ENCODE measurements around the gene PRR23E.

The PRR23E gene

GRCh38 chr3:127220497-127220896 lies 27.6 kb downstream of the PRR23E start:
- Mint-ChIP-seq H3K27ac (no peak overlapping the region), H3K4me1 (no peaks in the 10 kb centered on the region), H3K9me3 (peaks cover 9% of the 10 kb centered on the region), H3K4me3 (no peak overlapping the region), H3K36me3 (no peaks in the 10 kb centered on the region), H3K27me3 (peaks cover 41% of the 10 kb centered on the region)
- ATAC-seq = no peak

GRCh38 chr3:127221037-127221436 lies 28.1 kb downstream of the PRR23E start:
- H3K27ac Mint-ChIP-seq = no peak overlapping the region
- H3K27me3 Mint-ChIP-seq = peaks cover 46% of the 10 kb centered on the region
- no peak overlapping the region for H3K4me3 Mint-ChIP-seq
- ATAC-seq = no peak
- peaks cover 9% of the 10 kb centered on the region for H3K9me3 Mint-ChIP-seq
- H3K36me3 Mint-ChIP-seq = no peaks in the 10 kb centered on the region
- no peaks in the 10 kb centered on the region for H3K4me1 Mint-ChIP-seq

- Mint-ChIP-seq H3K4me1 (no peaks in the 10 kb centered on the region), H3K9me3 (peaks cover 13% of the 10 kb centered on the region), H3K4me3 (no peak overlapping the region), H3K27ac (no peak overlapping the region), H3K27me3 (peaks cover 51% of the 10 kb centered on the region), H3K36me3 (no peaks in the 10 kb centered on the region)
- ATAC-seq = no peak
Measured at GRCh38 chr3:127221446-127222035, 28.6 kb downstream of the PRR23E start.

GRCh38 chr3:127222163-127222562 lies 29.2 kb downstream of the PRR23E start:
- H3K4me3 Mint-ChIP-seq = no peak overlapping the region
- ATAC-seq = no peak
- H3K36me3 Mint-ChIP-seq = no peaks in the 10 kb centered on the region
- H3K9me3 Mint-ChIP-seq = peaks cover 13% of the 10 kb centered on the region
- no peaks in the 10 kb centered on the region for H3K4me1 Mint-ChIP-seq
- H3K27ac Mint-ChIP-seq = no peak overlapping the region
- H3K27me3 Mint-ChIP-seq = peaks cover 51% of the 10 kb centered on the region

- ATAC-seq = no peak
- Mint-ChIP-seq H3K4me1 (no peaks in the 10 kb centered on the region), H3K36me3 (no peaks in the 10 kb centered on the region), H3K27me3 (peaks cover 51% of the 10 kb centered on the region), H3K4me3 (no peak overlapping the region), H3K9me3 (peaks cover 13% of the 10 kb centered on the region), H3K27ac (no peak overlapping the region)
Measured at GRCh38 chr3:127222664-127223063, 29.7 kb downstream of the PRR23E start.

- H3K4me3 Mint-ChIP-seq = no peak overlapping the region
- H3K9me3 Mint-ChIP-seq = peaks cover 13% of the 10 kb centered on the region
- no peaks in the 10 kb centered on the region for H3K36me3 Mint-ChIP-seq
- peaks cover 51% of the 10 kb centered on the region for H3K27me3 Mint-ChIP-seq
- no peak for ATAC-seq
- no peak overlapping the region for H3K27ac Mint-ChIP-seq
- H3K4me1 Mint-ChIP-seq = no peaks in the 10 kb centered on the region
Measured at GRCh38 chr3:127224118-127224517, 31.2 kb downstream of the PRR23E start.

- no peaks in the 10 kb centered on the region for H3K4me1 Mint-ChIP-seq
- H3K4me3 Mint-ChIP-seq = no peak overlapping the region
- H3K27me3 Mint-ChIP-seq = peaks cover 52% of the 10 kb centered on the region
- no peak overlapping the region for H3K27ac Mint-ChIP-seq
- H3K36me3 Mint-ChIP-seq = no peaks in the 10 kb centered on the region
- no peak for ATAC-seq
- peaks cover 19% of the 10 kb centered on the region for H3K9me3 Mint-ChIP-seq
Measured at GRCh38 chr3:127226457-127226856, 33.5 kb downstream of the PRR23E start.

- no peak overlapping the region for H3K27ac Mint-ChIP-seq
- no peaks in the 10 kb centered on the region for H3K36me3 Mint-ChIP-seq
- no peak overlapping the region for H3K4me3 Mint-ChIP-seq
- ATAC-seq = no peak
- peaks cover 19% of the 10 kb centered on the region for H3K9me3 Mint-ChIP-seq
- H3K4me1 Mint-ChIP-seq = no peaks in the 10 kb centered on the region
- H3K27me3 Mint-ChIP-seq = peaks cover 44% of the 10 kb centered on the region
Measured at GRCh38 chr3:127226946-127227842, 34.3 kb downstream of the PRR23E start.

- ATAC-seq = no peak
Measured at GRCh38 chr3:127228866-127229265, 35.9 kb downstream of the PRR23E start.

GRCh38 chr3:127233371-127233770 lies 40.4 kb downstream of the PRR23E start:
- Mint-ChIP-seq H3K27ac (no peak overlapping the region), H3K4me3 (no peak overlapping the region), H3K36me3 (no peaks in the 10 kb centered on the region), H3K9me3 (peaks cover 6% of the 10 kb centered on the region), H3K27me3 (peaks cover 21% of the 10 kb centered on the region), H3K4me1 (no peaks in the 10 kb centered on the region)
- no peak for ATAC-seq

More at GRCh38 chr3:127228866-127229265, 35.9 kb downstream of the PRR23E start:
- Mint-ChIP-seq H3K27me3 (peaks cover 30% of the 10 kb centered on the region), H3K27ac (no peak overlapping the region), H3K9me3 (peaks cover 19% of the 10 kb centered on the region), H3K4me1 (no peaks in the 10 kb centered on the region), H3K4me3 (no peak overlapping the region), H3K36me3 (no peaks in the 10 kb centered on the region)

GRCh38 chr3:127234778-127235177 lies 41.8 kb downstream of the PRR23E start:
- H3K9me3 Mint-ChIP-seq = peaks cover 6% of the 10 kb centered on the region
- ATAC-seq = no peak
- H3K4me3 Mint-ChIP-seq = no peak overlapping the region
- H3K27ac Mint-ChIP-seq = no peak overlapping the region
- peaks cover 25% of the 10 kb centered on the region for H3K27me3 Mint-ChIP-seq
- no peaks in the 10 kb centered on the region for H3K36me3 Mint-ChIP-seq
- no peaks in the 10 kb centered on the region for H3K4me1 Mint-ChIP-seq

- Mint-ChIP-seq H3K9me3 (peaks cover 6% of the 10 kb centered on the region), H3K4me3 (no peak overlapping the region), H3K27me3 (peaks cover 26% of the 10 kb centered on the region), H3K4me1 (no peaks in the 10 kb centered on the region), H3K27ac (no peak overlapping the region), H3K36me3 (no peaks in the 10 kb centered on the region)
- no peak for ATAC-seq
Measured at GRCh38 chr3:127235706-127236105, 42.8 kb downstream of the PRR23E start.

- Mint-ChIP-seq H3K4me1 (no peaks in the 10 kb centered on the region), H3K27me3 (peaks cover 35% of the 10 kb centered on the region), H3K4me3 (no peak overlapping the region), H3K36me3 (no peaks in the 10 kb centered on the region), H3K27ac (no peak overlapping the region), H3K9me3 (peaks cover 11% of the 10 kb centered on the region)
- ATAC-seq = no peak
Measured at GRCh38 chr3:127237835-127238234, 44.9 kb downstream of the PRR23E start.

- no peak overlapping the region for H3K4me3 Mint-ChIP-seq
- H3K4me1 Mint-ChIP-seq = no peaks in the 10 kb centered on the region
- no peaks in the 10 kb centered on the region for H3K36me3 Mint-ChIP-seq
- no peak for ATAC-seq
- no peak overlapping the region for H3K27ac Mint-ChIP-seq
- peaks cover 35% of the 10 kb centered on the region for H3K27me3 Mint-ChIP-seq
- H3K9me3 Mint-ChIP-seq = peaks cover 14% of the 10 kb centered on the region
Measured at GRCh38 chr3:127238602-127239001, 45.7 kb downstream of the PRR23E start.

GRCh38 chr3:127247292-127247691 lies 54.4 kb downstream of the PRR23E start:
- ATAC-seq = no peak
- Mint-ChIP-seq H3K4me3 (no peak overlapping the region), H3K9me3 (peaks cover 27% of the 10 kb centered on the region), H3K4me1 (no peaks in the 10 kb centered on the region), H3K27me3 (no peaks in the 10 kb centered on the region), H3K27ac (no peak overlapping the region), H3K36me3 (no peaks in the 10 kb centered on the region)

All from stimulated activated memory B cell treated with anti-CD40 and anti-IgM and Interleukin-4, amounts not matched to agents 10 μg/mL and 1 μg/mL and 100 μg/mL, for 72 hours (primary cell).